Heart right ventricle (tissue), 16 donors: ENCODE data around the gene LYST. TPM values are rescaled to one million over a fixed set of nuclear protein-coding genes. Genes with fewer than 3 reads are reported as not detected.

Source experiments
- ATAC-seq, 8 donors: fragments of 200-7000 bp; cut with Tn5 transposase; one replicate each; pipeline ENCODE4 v1.9.1; 2020; ENCODE audit warnings: mild to moderate bottlenecking in 8 of 8, moderate library complexity in 8 of 8, moderate number of reproducible peaks in 1 of 8
- DNase-seq, 2 donors: peaks; one replicate each; pipeline ENCODE4 v3.0.0-alpha.2; 2020
- H3K27ac ChIP-seq, 10 donors: fragments of 200-600 bp; sonication (generic) in 2 of 10; one replicate each; pipeline versions ENCODE4 v1.5.0 to v1.8.0; 2020 to 2022; ENCODE audit warnings: mild to moderate bottlenecking in 3 of 10
- H3K27me3 ChIP-seq, 7 donors: fragments of 200-600 bp; one replicate each; pipeline ENCODE4 v1.8.0; 2021 to 2022; ENCODE audit warnings: mild to moderate bottlenecking in 2 of 7
- H3K36me3 ChIP-seq, 9 donors: fragments of 200-600 bp; sonication (generic) in 1 of 9; one replicate each; pipeline versions ENCODE4 v1.5.0 to v1.8.0; 2020 to 2022; ENCODE audit warnings: mild to moderate bottlenecking in 2 of 9
- H3K4me1 ChIP-seq, 9 donors: fragments of 200-600 bp; sonication (generic) in 1 of 9; one replicate each; pipeline versions ENCODE4 v1.5.0 to v1.8.0; 2020 to 2022; ENCODE audit warnings: mild to moderate bottlenecking in 4 of 9
- H3K4me3 ChIP-seq, 10 donors: fragments of 200-600 bp; sonication (generic) in 2 of 10; one replicate each; pipeline versions ENCODE4 v1.5.0 to v1.8.0; 2020 to 2022; ENCODE audit warnings: mild to moderate bottlenecking in 7 of 10, moderate library complexity in 2 of 10
- H3K9me3 ChIP-seq, 11 donors: fragments of 200-600 bp in 10 of 11; sonication (generic) in 2 of 11; one replicate each; pipeline versions ENCODE4 v1.5.0 to v1.8.0; 2013 to 2022; ENCODE audit warnings: mild to moderate bottlenecking in 2 of 11, control low read depth in 1 of 11, moderate library complexity in 1 of 11
- WGBS, 2 donors: extraction: QIAGEN DNeasy Blood & Tissue Kit; methylation state at CpG; one replicate each; pipeline ENCODE4 v1.1.7; 2013; ENCODE audit warnings: inconsistent platforms in 1 of 2; 5-methylcytosine and 5-hydroxymethylcytosine counted together
- intact Hi-C, 10 donors: fragments of 100-400 bp; cut with DNase I; formaldehyde crosslinking; loops; one replicate each; pipeline versions ENCODE4 v1.11.1 to v1.14.2; 2022
- polyA plus RNA-seq, 2 donors: library from polyadenylated mRNA; stranded (reverse); fragments of 200-250 nt; gene quantifications; one replicate each; pipeline ENCODE4 v1.2.3, GENCODE V29; 2013
- total RNA-seq, 10 donors: library from RNA; stranded (reverse); fragmentation: NEBNext Ultra II Directional in 3 of 10; extraction: Animal tissue kit (Norgen Biotek cat#: 25700) in 3 of 10; gene quantifications; one replicate each; pipeline versions ENCODE4 v1.2.1 to v1.2.4, GENCODE V29; 2021 to 2023
- TF ChIP-seq, protein P1 (sequence below), 9 donors: fragments of 200-600 bp; sonication (generic) in 2 of 9; IDR thresholded peaks; one replicate each; pipeline versions ENCODE4 v1.5.0 to v1.8.0; 2021 to 2022; ENCODE audit warnings: antibody characterized with exemption in 9 of 9, mild to moderate bottlenecking in 5 of 9, moderate library complexity in 1 of 9
- donor health status: Arrhythmogenic right ventricular cardiomyopathy.
- donor health status: ischemic (EF 13 %, LVEDD 7.1; RV severe dilation, severe dysfunction).
- donor health status: healthy with polysubstance abuse.
- donor health status: DM: no; HTN: yes; CAD: no.
- donor health status: DM: no; HTN: no; CAD: no.
- donor health status: ischemic (EF 25% LVEDD 6.9; RV normal size, moderate dysfunction).
- donor health status: ischemic (EF 25% LVEDD 5.7; RV mildly dilated, moderate dysfunction).
- donor health status: healthy.
- donor health status: DM: yes; HTN: yes; CAD: no.
- donor health status: Ischemic cardiomyopathy.
- donor health status: ischemic (EF 35%, LVEDD 5.7; RV mildly dilated, moderate dysfunction).
- donor health status: nonischemic (EF 11% LVEDD 7.7; RV severe dilation, severe dysfunction).
- donor health status: DM: yes; HTN: yes; CAD: no.
- donor health status: PGD.
- donor health status: ischemic (EF 29% LVEDD 5.4; RV normal size, mild dysfunction).
- donor health status: nonischemic (EF 23%, LVEDD 6.1; RV moderate dilation, normal function).

Gene LYST
- total and polyA plus RNA-seq, 12 donors: 3.3 to 13.6 (median 10.5) TPM

GRCh38 chr1:235679644-235680043 lies 187.1 kb downstream of the LYST start:
- Histone ChIP-seq H3K4me1 (no peaks in the 10 kb centered on the region), H3K9me3 (peaks cover 0 to 10% (median 0%) of the 10 kb centered on the region in 11 donors), H3K4me3 (no peak overlapping the region), H3K27ac (no peak overlapping the region), H3K36me3 (peaks cover 0 to 96% (median 27%) of the 10 kb centered on the region in 9 donors), H3K27me3 (no peaks in the 10 kb centered on the region)
- 91 to 95% methylated on average over 3 of the region's 3 CpGs for WGBS, 2 donors
- intact Hi-C loops: no loop called here
- DNase-seq: no peak
- TF ChIP-seq, protein P1, sequence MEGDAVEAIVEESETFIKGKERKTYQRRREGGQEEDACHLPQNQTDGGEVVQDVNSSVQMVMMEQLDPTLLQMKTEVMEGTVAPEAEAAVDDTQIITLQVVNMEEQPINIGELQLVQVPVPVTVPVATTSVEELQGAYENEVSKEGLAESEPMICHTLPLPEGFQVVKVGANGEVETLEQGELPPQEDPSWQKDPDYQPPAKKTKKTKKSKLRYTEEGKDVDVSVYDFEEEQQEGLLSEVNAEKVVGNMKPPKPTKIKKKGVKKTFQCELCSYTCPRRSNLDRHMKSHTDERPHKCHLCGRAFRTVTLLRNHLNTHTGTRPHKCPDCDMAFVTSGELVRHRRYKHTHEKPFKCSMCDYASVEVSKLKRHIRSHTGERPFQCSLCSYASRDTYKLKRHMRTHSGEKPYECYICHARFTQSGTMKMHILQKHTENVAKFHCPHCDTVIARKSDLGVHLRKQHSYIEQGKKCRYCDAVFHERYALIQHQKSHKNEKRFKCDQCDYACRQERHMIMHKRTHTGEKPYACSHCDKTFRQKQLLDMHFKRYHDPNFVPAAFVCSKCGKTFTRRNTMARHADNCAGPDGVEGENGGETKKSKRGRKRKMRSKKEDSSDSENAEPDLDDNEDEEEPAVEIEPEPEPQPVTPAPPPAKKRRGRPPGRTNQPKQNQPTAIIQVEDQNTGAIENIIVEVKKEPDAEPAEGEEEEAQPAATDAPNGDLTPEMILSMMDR (IDR thresholded peaks at IDR 0.05): no peak
- ATAC-seq: no peak

GRCh38 chr1:235679005-235679404 lies 187.7 kb downstream of the LYST start:
- WGBS, 2 donors: 89 to 92% methylated on average over 2 of the region's 2 CpGs
- Histone ChIP-seq H3K36me3 (peaks cover 0 to 96% (median 27%) of the 10 kb centered on the region in 9 donors), H3K4me3 (no peak overlapping the region), H3K4me1 (no peaks in the 10 kb centered on the region), H3K9me3 (peaks cover 0 to 10% (median 0%) of the 10 kb centered on the region in 11 donors), H3K27me3 (no peaks in the 10 kb centered on the region), H3K27ac (no peak overlapping the region)
- DNase-seq (no peak), ATAC-seq (no peak)
- intact Hi-C loops: no loop called here
- TF ChIP-seq, protein P1 (IDR thresholded peaks at IDR 0.05): no peak

GRCh38 chr1:235675152-235675890 lies 191.4 kb downstream of the LYST start:
- H3K27ac ChIP-seq: no peak overlapping the region

GRCh38 chr1:235673981-235674380 lies 192.7 kb downstream of the LYST start:
- Histone ChIP-seq H3K36me3 (peaks cover 0 to 100% (median 49%) of the 10 kb centered on the region in 9 donors), H3K27me3 (no peaks in the 10 kb centered on the region), H3K27ac (no peak overlapping the region), H3K4me3 (no peak overlapping the region), H3K4me1 (no peaks in the 10 kb centered on the region), H3K9me3 (peaks cover 0 to 51% (median 25%) of the 10 kb centered on the region in 11 donors)
- intact Hi-C loops: no loop called here
- DNase-seq: no peak
- TF ChIP-seq, protein P1 (IDR thresholded peaks at IDR 0.05): no peak
- no peak for ATAC-seq
- 69 to 72% methylated on average over 7 of the region's 7 CpGs for WGBS, 2 donors

More at GRCh38 chr1:235675152-235675890, 191.4 kb downstream of the LYST start:
- no peaks in the 10 kb centered on the region for H3K27me3 ChIP-seq
- no peaks in the 10 kb centered on the region for H3K4me1 ChIP-seq
- H3K36me3 ChIP-seq: peaks cover 0 to 97% (median 40%) of the 10 kb centered on the region in 9 donors
- 93 to 96% methylated on average over 10 of the region's 10 CpGs for WGBS, 2 donors
- ATAC-seq: no peak
- H3K9me3 ChIP-seq: peaks cover 0 to 39% (median 15%) of the 10 kb centered on the region in 11 donors
- no peak overlapping the region for H3K4me3 ChIP-seq
- TF ChIP-seq, protein P1 (IDR thresholded peaks at IDR 0.05): no peak
- intact Hi-C loops: no loop called here
- DNase-seq: no peak
